ENCODE data around the gene PTP4A2.

- TF ChIP-seq POLR2AphosphoS5 (IDR thresholded peaks at IDR 0.05; ENCODE audit: insufficient read depth, low read depth, low read length) (no peak), CTCF (IDR thresholded peaks at IDR 0.05; ENCODE audit: extremely low read depth in 1 of 2, insufficient read depth in 1 of 2, low read depth in 1 of 2, low read length in 2 of 2) (no peak), POLR2A (IDR thresholded peaks at IDR 0.05; ENCODE audit: low read depth, low read length) (no peak), EZH2 (IDR thresholded peaks at IDR 0.05; ENCODE audit: borderline replicate concordance, low read depth, low read length, severe bottlenecking) (no peak), MYC (IDR thresholded peaks at IDR 0.05; ENCODE audit: low read depth, low read length) (no peak), MAX (IDR thresholded peaks at IDR 0.05; ENCODE audit: insufficient read depth, insufficient read length) (no peak), JUN (IDR thresholded peaks at IDR 0.05; ENCODE audit: borderline replicate concordance, insufficient read depth, insufficient read length, low read depth) (no peak), GATA2 (IDR thresholded peaks at IDR 0.05; ENCODE audit: insufficient read depth, insufficient read length, low read depth, low read length) (no peak), FOS (IDR thresholded peaks at IDR 0.05; ENCODE audit: borderline replicate concordance, insufficient read depth, low read length) (no peak)
Measured at GRCh38 chr1:31881688-31882000, 56.5 kb downstream of the PTP4A2 start.
